Neural cell (in vitro differentiated cells): Measurements from ENCODE around the gene GAREM1. TPM values are rescaled to one million over a fixed set of nuclear protein-coding genes. Genes with fewer than 3 reads are reported as not detected.
"Not testable (repeated sequence)": the region's sequence is repeated elsewhere in the genome, so short reads cannot be mapped to it uniquely, and the experiment has no call there.

ENCODE experiments used
- H2AFZ ChIP-seq: fragments of 200-600, 300-800 bp; sonication (generic), shearing (Covaris generic); 2 replicates; pipeline ENCODE4 v1.6.0; 2014; ENCODE audit warnings: low read depth, mild to moderate bottlenecking, antibody characterized with exemption, low read length, moderate library complexity
- H3F3A ChIP-seq: fragments of 200-600 bp; shearing (Covaris generic); 2 replicates; pipeline ENCODE4 v1.6.1; 2016; ENCODE audit warnings: mild to moderate bottlenecking, moderate library complexity, mixed read lengths, antibody characterized with exemption, low read length; ENCODE audit not compliant: insufficient read depth, poor library complexity, severe bottlenecking
- H3K27ac ChIP-seq: fragments of 200-600, 300-800 bp; sonication (generic), shearing (Covaris generic); 2 replicates; pipeline ENCODE4 v1.5.1; 2014; ENCODE audit warnings: mild to moderate bottlenecking, low read length, moderate library complexity
- H3K27me3 ChIP-seq: fragments of 300-800, 200-600 bp; sonication (generic), shearing (Covaris generic); 2 replicates; pipeline ENCODE4 v1.6.0; 2014; ENCODE audit warnings: mild to moderate bottlenecking, low read depth, low read length, moderate library complexity; ENCODE audit not compliant: insufficient read depth
- H3K36me3 ChIP-seq: fragments of 300-800, 200-600 bp; sonication (generic), shearing (Covaris generic); 2 replicates; pipeline ENCODE4 v1.5.1; 2014; ENCODE audit warnings: mild to moderate bottlenecking, antibody characterized with exemption, low read length, moderate library complexity; ENCODE audit not compliant: insufficient read depth
- H3K4me2 ChIP-seq: fragments of 300-800, 200-600 bp; sonication (generic), shearing (Covaris generic); 2 replicates; pipeline ENCODE4 v1.6.0; 2014; ENCODE audit warnings: mild to moderate bottlenecking, low read length
- H3K4me3 ChIP-seq: fragments of 300-800, 200-600 bp; sonication (generic), shearing (Covaris generic); 2 replicates; pipeline ENCODE4 v1.5.1; 2014; ENCODE audit warnings: mild to moderate bottlenecking, low read length, moderate library complexity
- H3K79me2 ChIP-seq: fragments of 200-600 bp; shearing (Covaris generic); replicated peaks from 2 replicates; pipeline ENCODE4 v1.6.0; 2014; ENCODE audit warnings: mild to moderate bottlenecking, low read length, moderate library complexity; ENCODE audit not compliant: insufficient read depth
- H3K9ac ChIP-seq: fragments of 300-800, 200-600 bp; sonication (generic), shearing (Covaris generic); 2 replicates; pipeline ENCODE4 v1.6.1; 2016; ENCODE audit warnings: mild to moderate bottlenecking, low read length, mixed read lengths
- H3K9me2 ChIP-seq: fragments of 200-600 bp; shearing (Covaris generic); 2 replicates; pipeline ENCODE4 v1.6.1; 2016; ENCODE audit warnings: mild to moderate bottlenecking, low read length, mixed read lengths; ENCODE audit not compliant: insufficient read depth
- H3K9me3 ChIP-seq: fragments of 200-600, 300-800 bp; sonication (generic), shearing (Covaris generic); 2 replicates; pipeline ENCODE4 v1.6.1; 2016; ENCODE audit warnings: mild to moderate bottlenecking, mixed run types, low read length, moderate library complexity, mixed read lengths
- H4K20me1 ChIP-seq: fragments of 200-600 bp; shearing (Covaris generic); 2 replicates; pipeline ENCODE4 v1.6.1; 2016; ENCODE audit warnings: mild to moderate bottlenecking, mixed run types; ENCODE audit not compliant: insufficient read depth
- EP300 ChIP-seq: fragments of 450-650 bp; conservative IDR thresholded peaks from 2 replicates; pipeline ENCODE4 v1.6.1; 2014; ENCODE audit warnings: antibody characterized with exemption, mild to moderate bottlenecking, moderate library complexity; ENCODE audit not compliant: poor library complexity, severe bottlenecking
- EZH2 ChIP-seq: fragments of 200-600, 300-800 bp; shearing (Covaris generic), sonication (generic); IDR thresholded peaks from 2 replicates; pipeline ENCODE4 v1.6.1; 2014; ENCODE audit warnings: antibody characterized with exemption, low read length, borderline replicate concordance, mild to moderate bottlenecking; ENCODE audit not compliant: insufficient read depth, poor library complexity, severe bottlenecking
- MXI1 ChIP-seq: fragments of 450-650 bp; conservative IDR thresholded peaks from 2 replicates; pipeline ENCODE4 v1.6.1; 2014; ENCODE audit warnings: antibody characterized with exemption, mild to moderate bottlenecking; ENCODE audit not compliant: poor library complexity, severe bottlenecking
- POLR2AphosphoS5 ChIP-seq: IDR thresholded peaks from 2 replicates; pipeline ENCODE4 v1.6.1; 2012
- RAD21 ChIP-seq: fragments of 450-650 bp; conservative IDR thresholded peaks from 2 replicates; pipeline ENCODE4 v1.6.1; 2014; ENCODE audit warnings: antibody characterized with exemption, mild to moderate bottlenecking, moderate library complexity
- SMC3 ChIP-seq: fragments of 450-650 bp; conservative IDR thresholded peaks from 2 replicates; pipeline ENCODE4 v1.6.1; 2014; ENCODE audit warnings: antibody characterized with exemption, mild to moderate bottlenecking, moderate library complexity; ENCODE audit not compliant: poor library complexity
- TAF1 ChIP-seq: IDR thresholded peaks from 2 replicates; pipeline ENCODE4 v1.6.1; 2012; ENCODE audit warnings: low read depth
- polyA plus RNA-seq: library from polyadenylated mRNA; depleted of rRNA; stranded (reverse); fragments of >200 nt; gene quantifications from 2 replicates; pipeline ENCODE4 v1.2.3, GENCODE V29; 2014
- TF ChIP-seq, protein P1 (sequence below): IDR thresholded peaks from 2 replicates; pipeline ENCODE4 v1.6.1; 2012; ENCODE audit warnings: borderline replicate concordance
- TF ChIP-seq, protein P2 (sequence below): fragments of 450-650 bp; IDR thresholded peaks from 2 replicates; pipeline ENCODE4 v1.5.1; 2014; ENCODE audit warnings: antibody characterized with exemption, mild to moderate bottlenecking, moderate library complexity; ENCODE audit not compliant: poor library complexity, severe bottlenecking

GAREM1 gene
- polyA plus RNA-seq, 1 donor from 2014 or later: 1.3 TPM

DNA sequence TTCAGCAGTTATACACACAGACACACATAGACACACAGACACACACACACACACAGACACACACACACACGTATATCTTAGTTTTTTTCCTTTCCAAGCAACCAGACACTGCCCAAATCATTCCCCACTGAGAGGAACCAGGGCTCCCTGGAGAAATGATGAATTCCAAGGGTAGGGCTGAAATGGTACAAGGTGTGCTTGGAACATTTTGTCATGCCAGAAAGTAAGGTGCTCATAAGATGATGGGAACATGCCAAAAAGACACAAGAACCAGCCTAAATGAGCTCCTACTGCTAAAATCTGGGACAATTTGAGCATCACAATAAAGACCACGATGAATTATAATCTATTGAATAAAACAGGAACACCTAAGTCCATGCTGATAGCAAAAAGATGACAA, 177.6 kb downstream of the GAREM1 start:
- Histone ChIP-seq H3K9ac (no peak overlapping the region), H3K27ac (no peak overlapping the region), H3K27me3 (no peaks in the 10 kb centered on the region), H3K9me2 (no peaks in the 10 kb centered on the region), H3F3A (no peaks in the 10 kb centered on the region), H3K4me3 (no peak overlapping the region), H3K9me3 (no peaks in the 10 kb centered on the region), H4K20me1 (no peaks in the 10 kb centered on the region), H3K79me2 (no peaks in the 10 kb centered on the region), H2AFZ (no peak overlapping the region), H3K36me3 (no peaks in the 10 kb centered on the region), H3K4me2 (no peak overlapping the region)
- TF ChIP-seq TAF1 (no peak), RAD21 (no peak), EZH2 (no peak), EP300 (no peak), POLR2AphosphoS5 (no peak), SMC3 (no peak), MXI1 (no peak)
- TF ChIP-seq, protein P1, sequence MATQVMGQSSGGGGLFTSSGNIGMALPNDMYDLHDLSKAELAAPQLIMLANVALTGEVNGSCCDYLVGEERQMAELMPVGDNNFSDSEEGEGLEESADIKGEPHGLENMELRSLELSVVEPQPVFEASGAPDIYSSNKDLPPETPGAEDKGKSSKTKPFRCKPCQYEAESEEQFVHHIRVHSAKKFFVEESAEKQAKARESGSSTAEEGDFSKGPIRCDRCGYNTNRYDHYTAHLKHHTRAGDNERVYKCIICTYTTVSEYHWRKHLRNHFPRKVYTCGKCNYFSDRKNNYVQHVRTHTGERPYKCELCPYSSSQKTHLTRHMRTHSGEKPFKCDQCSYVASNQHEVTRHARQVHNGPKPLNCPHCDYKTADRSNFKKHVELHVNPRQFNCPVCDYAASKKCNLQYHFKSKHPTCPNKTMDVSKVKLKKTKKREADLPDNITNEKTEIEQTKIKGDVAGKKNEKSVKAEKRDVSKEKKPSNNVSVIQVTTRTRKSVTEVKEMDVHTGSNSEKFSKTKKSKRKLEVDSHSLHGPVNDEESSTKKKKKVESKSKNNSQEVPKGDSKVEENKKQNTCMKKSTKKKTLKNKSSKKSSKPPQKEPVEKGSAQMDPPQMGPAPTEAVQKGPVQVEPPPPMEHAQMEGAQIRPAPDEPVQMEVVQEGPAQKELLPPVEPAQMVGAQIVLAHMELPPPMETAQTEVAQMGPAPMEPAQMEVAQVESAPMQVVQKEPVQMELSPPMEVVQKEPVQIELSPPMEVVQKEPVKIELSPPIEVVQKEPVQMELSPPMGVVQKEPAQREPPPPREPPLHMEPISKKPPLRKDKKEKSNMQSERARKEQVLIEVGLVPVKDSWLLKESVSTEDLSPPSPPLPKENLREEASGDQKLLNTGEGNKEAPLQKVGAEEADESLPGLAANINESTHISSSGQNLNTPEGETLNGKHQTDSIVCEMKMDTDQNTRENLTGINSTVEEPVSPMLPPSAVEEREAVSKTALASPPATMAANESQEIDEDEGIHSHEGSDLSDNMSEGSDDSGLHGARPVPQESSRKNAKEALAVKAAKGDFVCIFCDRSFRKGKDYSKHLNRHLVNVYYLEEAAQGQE: no peak
- TF ChIP-seq, protein P2, sequence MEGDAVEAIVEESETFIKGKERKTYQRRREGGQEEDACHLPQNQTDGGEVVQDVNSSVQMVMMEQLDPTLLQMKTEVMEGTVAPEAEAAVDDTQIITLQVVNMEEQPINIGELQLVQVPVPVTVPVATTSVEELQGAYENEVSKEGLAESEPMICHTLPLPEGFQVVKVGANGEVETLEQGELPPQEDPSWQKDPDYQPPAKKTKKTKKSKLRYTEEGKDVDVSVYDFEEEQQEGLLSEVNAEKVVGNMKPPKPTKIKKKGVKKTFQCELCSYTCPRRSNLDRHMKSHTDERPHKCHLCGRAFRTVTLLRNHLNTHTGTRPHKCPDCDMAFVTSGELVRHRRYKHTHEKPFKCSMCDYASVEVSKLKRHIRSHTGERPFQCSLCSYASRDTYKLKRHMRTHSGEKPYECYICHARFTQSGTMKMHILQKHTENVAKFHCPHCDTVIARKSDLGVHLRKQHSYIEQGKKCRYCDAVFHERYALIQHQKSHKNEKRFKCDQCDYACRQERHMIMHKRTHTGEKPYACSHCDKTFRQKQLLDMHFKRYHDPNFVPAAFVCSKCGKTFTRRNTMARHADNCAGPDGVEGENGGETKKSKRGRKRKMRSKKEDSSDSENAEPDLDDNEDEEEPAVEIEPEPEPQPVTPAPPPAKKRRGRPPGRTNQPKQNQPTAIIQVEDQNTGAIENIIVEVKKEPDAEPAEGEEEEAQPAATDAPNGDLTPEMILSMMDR: no peak

DNA sequence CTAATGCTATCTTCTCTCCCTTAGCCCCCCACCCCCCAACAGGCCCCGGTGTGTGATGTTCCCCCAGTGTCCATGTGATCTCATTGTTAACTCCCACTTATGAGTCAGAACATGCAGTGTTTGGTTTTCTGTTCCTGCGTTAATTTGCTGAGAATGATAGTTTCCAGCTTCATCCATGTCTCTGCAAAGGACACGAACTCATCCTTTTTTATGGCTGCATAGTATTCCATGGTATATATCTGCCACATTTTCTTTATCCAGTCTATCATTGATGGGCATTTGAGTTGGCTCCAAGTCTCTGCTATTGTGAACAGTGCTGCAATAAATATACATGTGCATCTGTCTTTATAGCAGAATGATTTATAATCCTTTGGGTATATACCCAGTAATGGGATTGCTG, 179.1 kb downstream of the GAREM1 start:
- not testable (repeated sequence) for H3K27ac ChIP-seq, H4K20me1 ChIP-seq, H2AFZ ChIP-seq, H3K9ac ChIP-seq, H3K9me2 ChIP-seq, H3K36me3 ChIP-seq, H3K27me3 ChIP-seq, H3K9me3 ChIP-seq, H3K4me2 ChIP-seq, H3K79me2 ChIP-seq, H3K4me3 ChIP-seq, H3F3A ChIP-seq

DNA sequence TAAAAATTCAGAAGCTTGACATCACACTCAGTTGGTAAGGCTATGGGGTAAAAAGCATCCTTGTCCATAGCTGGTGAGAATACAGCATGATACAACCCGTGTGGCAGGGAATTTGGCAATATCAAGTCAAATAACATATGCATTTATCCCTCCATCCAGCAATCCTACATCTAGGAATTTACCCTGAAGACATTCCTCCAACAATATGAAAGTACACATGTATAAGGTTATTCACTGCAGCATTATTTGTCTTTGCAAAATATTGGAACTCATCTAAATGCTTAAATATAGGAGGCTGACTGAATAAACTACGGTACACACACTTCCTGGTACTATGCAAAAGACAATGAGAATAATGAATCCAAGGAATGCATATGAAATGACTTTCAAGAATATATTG, 179.9 kb downstream of the GAREM1 start:
- H3K27me3 ChIP-seq: no peaks in the 10 kb centered on the region
- no peak overlapping the region for H3K9ac ChIP-seq
- no peaks in the 10 kb centered on the region for H3K9me3 ChIP-seq
- no peak overlapping the region for H2AFZ ChIP-seq
- H3K79me2 ChIP-seq: no peaks in the 10 kb centered on the region
- H3K36me3 ChIP-seq: no peaks in the 10 kb centered on the region
- H3K27ac ChIP-seq: no peak overlapping the region
- no peaks in the 10 kb centered on the region for H3F3A ChIP-seq
- TF ChIP-seq EP300 (no peak), MXI1 (no peak), EZH2 (no peak), TAF1 (no peak), RAD21 (no peak), POLR2AphosphoS5 (no peak), SMC3 (no peak)
- TF ChIP-seq, protein P2: no peak
- TF ChIP-seq, protein P1: no peak
- no peak overlapping the region for H3K4me2 ChIP-seq
- no peak overlapping the region for H3K4me3 ChIP-seq
- H3K9me2 ChIP-seq: no peaks in the 10 kb centered on the region
- H4K20me1 ChIP-seq: no peaks in the 10 kb centered on the region
